OCI-LY7 (cell line): Measurements from ENCODE around the gene MAML1. TPM values are rescaled to one million over a fixed set of nuclear protein-coding genes. Genes with fewer than 3 reads are reported as not detected.

Experiments
- BruUV-seq: library from RNA; stranded (reverse); fragments of 400-500 nt; replicated peaks from 2 replicates; lab custom pipeline; 2021; lab: Mats Ljungman, UMichigan
- CTCF ChIA-PET: fragments of 300-600 bp; sonication (Branson Sonifier 250); formaldehyde crosslinking; loops from one replicate; lab custom pipeline; 2022; ENCODE audit warnings: antibody characterized with exemption; ENCODE audit not compliant: unreplicated experiment; lab: Charles Lee
- POLR2A ChIA-PET: fragments of 300-600 bp; sonication (Branson Sonifier 250); formaldehyde crosslinking; loops from one replicate; lab custom pipeline; 2022; ENCODE audit warnings: antibody characterized with exemption; lab: Charles Lee
- DNase-seq: peaks from one replicate; pipeline ENCODE4 v3.0.0-alpha.2; 2015; ENCODE audit warnings: low spot score
- H2AFZ ChIP-seq: fragments of 200-600 bp; sonication (generic), shearing (Covaris generic); 2 replicates; pipeline ENCODE4 v1.6.1; 2014; ENCODE audit warnings: mild to moderate bottlenecking, antibody characterized with exemption, low read length, moderate library complexity
- H3K27ac ChIP-seq: fragments of 200-600 bp; sonication (generic); 2 replicates; pipeline ENCODE4 v1.5.1; 2014; ENCODE audit warnings: mixed run types, low read depth, mild to moderate bottlenecking, moderate library complexity, low read length, inconsistent platforms; ENCODE audit not compliant: poor library complexity, severe bottlenecking
- H3K36me3 ChIP-seq: fragments of 200-600 bp; sonication (generic); 2 replicates; pipeline ENCODE4 v1.6.1; 2014; ENCODE audit warnings: mild to moderate bottlenecking, antibody characterized with exemption, low read length, moderate library complexity, mixed read lengths; ENCODE audit not compliant: insufficient read depth
- H3K4me1 ChIP-seq: fragments of 200-600 bp; sonication (generic); 2 replicates; pipeline ENCODE4 v1.5.1; 2014; ENCODE audit warnings: mild to moderate bottlenecking, low read length; ENCODE audit not compliant: insufficient read depth, poor library complexity, severe bottlenecking
- H3K4me2 ChIP-seq: fragments of 200-600 bp; sonication (generic); 2 replicates; pipeline ENCODE4 v1.6.1; 2014; ENCODE audit warnings: mild to moderate bottlenecking, low read length
- H3K4me3 ChIP-seq: fragments of 200-600 bp; sonication (generic); 2 replicates; pipeline ENCODE4 v1.5.1; 2014; ENCODE audit warnings: mild to moderate bottlenecking, low read depth, low read length; ENCODE audit not compliant: poor library complexity, severe bottlenecking
- H3K79me2 ChIP-seq: fragments of 200-600 bp; sonication (generic); 2 replicates; pipeline ENCODE4 v1.6.1; 2016; ENCODE audit warnings: low read depth, mild to moderate bottlenecking, low read length, moderate library complexity, mixed read lengths; ENCODE audit not compliant: insufficient read depth
- H3K9me2 ChIP-seq: fragments of 200-600 bp; sonication (generic); 2 replicates; pipeline ENCODE4 v1.6.1; 2016; ENCODE audit warnings: mild to moderate bottlenecking, low read length, mixed read lengths; ENCODE audit not compliant: insufficient read depth
- H3K9me3 ChIP-seq: fragments of 200-600 bp; sonication (generic); 2 replicates; pipeline ENCODE4 v1.6.1; 2014; ENCODE audit warnings: mild to moderate bottlenecking, mixed run types, low read length, mixed read lengths
- H4K20me1 ChIP-seq: fragments of 200-600 bp; sonication (generic); 2 replicates; pipeline ENCODE4 v1.6.1; 2014; ENCODE audit warnings: mild to moderate bottlenecking, antibody characterized with exemption, low read length, moderate library complexity, mixed read lengths; ENCODE audit not compliant: insufficient read depth
- EZH2phosphoT487 ChIP-seq: fragments of 200-600 bp; sonication (generic); IDR thresholded peaks from 2 replicates; pipeline ENCODE4 v1.6.1; 2018; ENCODE audit warnings: low read depth, borderline replicate concordance, mild to moderate bottlenecking, mixed run types, antibody characterized with exemption, low read length, moderate library complexity, mixed read lengths
- intact Hi-C: fragments of 100-400 bp; cut with micrococcal nuclease; formaldehyde crosslinking; loops from one replicate; pipeline ENCODE4 v1.10.0; 2022; ENCODE audit not compliant: unreplicated experiment
- total RNA-seq, 2 experiments: library from RNA; depleted of rRNA in 1 of 2; stranded (reverse); fragments of >200 nt in 1 of 2; shearing (Covaris generic) in 1 of 2; gene quantifications; 2 replicates each; pipeline ENCODE4 v1.2.3, GENCODE V29; 2014 to 2022
- TF ChIP-seq, protein P1 (sequence below): fragments of 200-600 bp; sonication (generic); conservative IDR thresholded peaks from 2 replicates; pipeline ENCODE4 v1.5.1; 2014; ENCODE audit warnings: mild to moderate bottlenecking, antibody characterized with exemption, low read length, moderate library complexity, mixed read lengths

The MAML1 gene
- total RNA-seq, 2 experiments from 2014 or later: 17.0 to 27.4 TPM

DNA sequence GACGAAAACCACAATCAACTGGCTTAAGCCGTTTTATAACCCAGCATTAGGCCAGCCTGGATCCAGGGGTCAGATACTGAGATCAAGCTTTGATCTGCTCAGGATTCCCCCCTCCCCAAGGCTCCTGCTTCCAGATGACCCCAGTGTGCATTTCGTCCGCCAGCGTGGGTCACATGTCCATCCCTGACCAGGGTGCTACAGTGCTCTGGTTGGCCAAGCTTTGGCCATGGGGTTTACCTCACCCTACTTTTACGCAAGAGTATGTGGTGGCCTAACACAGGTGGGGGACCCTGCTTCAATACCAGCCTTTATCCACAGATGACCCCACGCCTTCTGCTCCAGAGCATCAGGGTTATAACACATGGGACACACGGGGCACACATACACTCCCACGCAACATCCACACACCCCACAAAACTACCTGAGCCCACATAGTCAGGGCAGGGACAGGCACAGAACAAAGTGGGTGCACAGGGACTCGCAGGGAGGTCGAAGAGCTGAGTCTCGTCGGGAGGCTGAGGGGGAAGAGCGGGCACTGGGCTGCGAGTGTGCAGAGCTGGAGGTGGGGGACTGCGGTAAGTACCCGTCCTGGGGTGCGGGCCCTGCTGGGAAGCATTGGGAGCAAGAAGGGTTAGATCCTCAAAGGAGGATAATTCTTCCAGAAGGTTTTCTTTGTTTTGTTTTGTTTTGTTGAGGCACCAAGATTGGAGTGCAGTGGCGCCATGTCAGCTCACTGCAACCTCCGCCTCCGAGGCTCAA, 83.0 kb downstream of the MAML1 start:
- H3K4me2 ChIP-seq: no peak overlapping the region
- peaks cover 24% of the 10 kb centered on the region for H3K4me1 ChIP-seq
- no peak overlapping the region for H3K27ac ChIP-seq
- no peak overlapping the region for H2AFZ ChIP-seq
- no peaks in the 10 kb centered on the region for H3K9me2 ChIP-seq
- H3K79me2 ChIP-seq: no peaks in the 10 kb centered on the region
- no peak overlapping the region for H3K4me3 ChIP-seq
- CTCF ChIA-PET: no interaction called here
- no peaks in the 10 kb centered on the region for H3K9me3 ChIP-seq
- POLR2A ChIA-PET: no interaction called here
- intact Hi-C loops: no loop called here
- TF ChIP-seq EZH2phosphoT487: no peak
- TF ChIP-seq, protein P1, sequence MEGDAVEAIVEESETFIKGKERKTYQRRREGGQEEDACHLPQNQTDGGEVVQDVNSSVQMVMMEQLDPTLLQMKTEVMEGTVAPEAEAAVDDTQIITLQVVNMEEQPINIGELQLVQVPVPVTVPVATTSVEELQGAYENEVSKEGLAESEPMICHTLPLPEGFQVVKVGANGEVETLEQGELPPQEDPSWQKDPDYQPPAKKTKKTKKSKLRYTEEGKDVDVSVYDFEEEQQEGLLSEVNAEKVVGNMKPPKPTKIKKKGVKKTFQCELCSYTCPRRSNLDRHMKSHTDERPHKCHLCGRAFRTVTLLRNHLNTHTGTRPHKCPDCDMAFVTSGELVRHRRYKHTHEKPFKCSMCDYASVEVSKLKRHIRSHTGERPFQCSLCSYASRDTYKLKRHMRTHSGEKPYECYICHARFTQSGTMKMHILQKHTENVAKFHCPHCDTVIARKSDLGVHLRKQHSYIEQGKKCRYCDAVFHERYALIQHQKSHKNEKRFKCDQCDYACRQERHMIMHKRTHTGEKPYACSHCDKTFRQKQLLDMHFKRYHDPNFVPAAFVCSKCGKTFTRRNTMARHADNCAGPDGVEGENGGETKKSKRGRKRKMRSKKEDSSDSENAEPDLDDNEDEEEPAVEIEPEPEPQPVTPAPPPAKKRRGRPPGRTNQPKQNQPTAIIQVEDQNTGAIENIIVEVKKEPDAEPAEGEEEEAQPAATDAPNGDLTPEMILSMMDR: no peak
- H4K20me1 ChIP-seq: no peaks in the 10 kb centered on the region
- BruUV-seq: no TSS peak
- H3K36me3 ChIP-seq: no peaks in the 10 kb centered on the region
- DNase-seq: no peak

DNA sequence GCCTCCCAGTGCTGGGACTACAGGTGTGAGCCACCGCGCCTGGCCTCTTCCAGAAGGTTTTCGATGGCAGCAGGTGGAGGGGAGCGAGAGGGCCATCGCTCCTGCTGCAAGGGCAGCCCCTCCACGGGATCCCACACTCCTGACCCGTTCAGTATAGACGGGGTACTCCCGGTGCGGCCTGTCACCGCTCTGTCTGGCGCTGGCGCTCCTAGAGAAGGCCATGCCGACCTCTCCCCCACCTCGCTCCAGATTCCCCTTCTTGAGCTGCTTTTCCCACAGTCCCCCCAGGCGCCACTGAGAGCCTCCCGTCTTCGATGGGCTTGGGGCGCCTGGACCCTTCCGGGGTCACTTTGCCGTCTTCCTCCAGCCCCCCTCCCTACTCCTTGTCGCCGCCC, 83.8 kb downstream of the MAML1 start:
- Histone ChIP-seq H2AFZ (no peak overlapping the region), H3K9me2 (no peaks in the 10 kb centered on the region), H3K4me1 (peaks cover 24% of the 10 kb centered on the region), H3K36me3 (no peaks in the 10 kb centered on the region), H3K4me2 (no peak overlapping the region), H3K4me3 (no peak overlapping the region), H3K9me3 (no peaks in the 10 kb centered on the region), H3K27ac (no peak overlapping the region), H4K20me1 (no peaks in the 10 kb centered on the region), H3K79me2 (peaks cover 6% of the 10 kb centered on the region; the same call in 1 of the 2 replicates)
- CTCF ChIA-PET: no interaction called here
- POLR2A ChIA-PET: no interaction called here
- intact Hi-C loops: no loop called here
- no TSS peak for BruUV-seq
- TF ChIP-seq, protein P1: no peak
- no peak for TF ChIP-seq EZH2phosphoT487
- no peak for DNase-seq

DNA sequence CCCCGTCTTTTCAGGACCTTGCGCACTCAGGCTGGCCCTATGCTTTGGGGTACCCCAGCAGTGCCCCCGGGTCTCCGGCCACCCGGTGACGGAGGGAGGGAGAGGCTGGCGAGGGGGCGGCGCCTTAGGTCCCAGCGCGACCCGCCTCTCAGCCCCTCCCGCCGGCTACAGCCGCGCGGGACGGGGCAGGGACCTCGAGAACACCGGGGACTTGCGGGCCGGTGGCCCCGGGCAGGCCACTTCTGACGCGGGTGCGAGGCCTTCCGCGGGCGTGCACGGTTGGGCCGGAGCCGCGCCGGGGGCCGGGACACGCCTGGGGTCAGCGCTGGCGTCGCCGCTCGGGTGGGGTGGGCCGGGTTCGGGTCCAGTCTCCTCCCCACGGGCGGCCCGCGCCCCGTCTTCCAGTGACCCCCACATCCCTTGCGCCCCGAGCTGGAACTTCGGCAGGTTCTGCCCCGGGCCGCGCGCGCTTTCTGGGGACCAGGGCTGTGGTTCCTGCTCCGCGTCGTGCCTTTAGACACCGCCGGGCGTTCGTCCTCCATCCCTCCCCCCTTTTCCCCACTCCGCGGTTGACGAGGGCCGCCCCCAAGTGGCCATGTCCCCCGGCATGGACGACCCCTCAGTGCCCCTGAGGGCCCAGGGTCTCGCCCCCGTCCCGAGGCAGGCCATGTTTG, 84.3 kb downstream of the MAML1 start:
- no peak overlapping the region for H2AFZ ChIP-seq
- BruUV-seq: no TSS peak
- no peak for DNase-seq

More for the DNA sequence above, 84.3 kb downstream of the MAML1 start:
- ChIA-PET POLR2A (no interaction called here), CTCF (no interaction called here)
- TF ChIP-seq EZH2phosphoT487: no peak
- TF ChIP-seq, protein P1: no peak
- no peak overlapping the region for H3K4me3 ChIP-seq
- no peak overlapping the region for H3K4me2 ChIP-seq
- no peaks in the 10 kb centered on the region for H3K36me3 ChIP-seq
- H3K79me2 ChIP-seq: peaks cover 11% of the 10 kb centered on the region; the same call in 1 of the 2 replicates
- no peaks in the 10 kb centered on the region for H3K9me2 ChIP-seq
- intact Hi-C loops: no loop called here
- H3K27ac ChIP-seq: no peak overlapping the region
- peaks cover 2% of the 10 kb centered on the region; the same call in 1 of the 2 replicates for H4K20me1 ChIP-seq
- H3K9me3 ChIP-seq: no peaks in the 10 kb centered on the region
- peaks cover 25% of the 10 kb centered on the region for H3K4me1 ChIP-seq
